Mesenchymal stem cell (in vitro differentiated cells and primary cell): ENCODE measurements around the gene CD58.

Experiments used
- DNase-seq: peaks from one replicate; pipeline ENCODE4 v3.0.0-alpha.2; 2013
- H2AFZ ChIP-seq: one replicate; pipeline ENCODE4 v1.6.1; 2013; ENCODE audit warnings: low read depth, mild to moderate bottlenecking, control low read depth, inconsistent platforms, low read length, moderate library complexity
- H2AK5ac ChIP-seq: 2 replicates; pipeline ENCODE4 v1.6.1; 2013; ENCODE audit warnings: low read length, moderate library complexity, mild to moderate bottlenecking, inconsistent platforms; ENCODE audit not compliant: severe bottlenecking
- H2BK120ac ChIP-seq: one replicate; pipeline ENCODE4 v1.6.1; 2013; ENCODE audit warnings: low read depth, mild to moderate bottlenecking, inconsistent platforms, low read length, moderate library complexity
- H2BK12ac ChIP-seq, 2 experiments: one replicate each; pipeline ENCODE4 v1.6.1; 2013; ENCODE audit warnings: inconsistent platforms in 2 of 2, low read length in 2 of 2, mild to moderate bottlenecking in 2 of 2, moderate library complexity in 2 of 2, control low read depth in 1 of 2
- H2BK15ac ChIP-seq: one replicate; pipeline ENCODE4 v1.6.1; 2013; ENCODE audit warnings: mild to moderate bottlenecking, low read depth, inconsistent platforms; ENCODE audit not compliant: poor library complexity, severe bottlenecking
- H2BK5ac ChIP-seq: 2 replicates; pipeline ENCODE4 v1.6.1; 2013; ENCODE audit warnings: low read depth, mild to moderate bottlenecking, low read length, control low read depth, inconsistent platforms; ENCODE audit not compliant: poor library complexity, severe bottlenecking
- H3K14ac ChIP-seq, 2 experiments: one replicate each; pipeline ENCODE4 v1.6.1; 2013; ENCODE audit warnings: inconsistent platforms in 2 of 2, low read length in 2 of 2, control low read depth in 1 of 2, mild to moderate bottlenecking in 1 of 2, moderate library complexity in 1 of 2
- H3K18ac ChIP-seq, 2 experiments: one replicate each; pipeline ENCODE4 v1.6.1; 2013; ENCODE audit warnings: inconsistent platforms in 2 of 2, low read length in 2 of 2, control low read depth in 1 of 2, low read depth in 1 of 2, mild to moderate bottlenecking in 1 of 2
- H3K23ac ChIP-seq, 2 experiments: one replicate each; pipeline ENCODE4 v1.6.1; 2013; ENCODE audit warnings: inconsistent platforms in 2 of 2, low read length in 2 of 2, mild to moderate bottlenecking in 2 of 2, moderate library complexity in 2 of 2, control low read depth in 1 of 2
- H3K27ac ChIP-seq: 2 replicates; pipeline ENCODE4 v1.5.1; 2013; ENCODE audit warnings: mild to moderate bottlenecking, moderate library complexity, low read length, control low read depth, inconsistent platforms; ENCODE audit not compliant: poor library complexity, severe bottlenecking
- H3K27me3 ChIP-seq, 2 experiments: 2 replicates each; pipeline versions ENCODE4 v1.6.1 to v1.7.0; 2013; ENCODE audit warnings: low read length in 2 of 2, mild to moderate bottlenecking in 2 of 2, moderate library complexity in 2 of 2, control low read depth in 1 of 2, inconsistent platforms in 1 of 2; ENCODE audit not compliant: control insufficient read depth in 1 of 2, insufficient read depth in 1 of 2
- H3K36me3 ChIP-seq, 2 experiments: 2 replicates each; pipeline versions ENCODE4 v1.6.1 to v1.7.0; 2013; ENCODE audit warnings: low read length in 2 of 2, control low read depth in 1 of 2, inconsistent platforms in 1 of 2, low read depth in 1 of 2, mild to moderate bottlenecking in 1 of 2; ENCODE audit not compliant: insufficient read depth in 2 of 2, control insufficient read depth in 1 of 2
- H3K4ac ChIP-seq, 2 experiments: one replicate each; pipeline ENCODE4 v1.6.1; 2013; ENCODE audit warnings: inconsistent platforms in 2 of 2, low read length in 2 of 2, mild to moderate bottlenecking in 2 of 2, moderate library complexity in 2 of 2, control low read depth in 1 of 2, low read depth in 1 of 2
- H3K4me1 ChIP-seq: 2 replicates; pipeline ENCODE4 v1.6.1; 2013; ENCODE audit warnings: low read depth, low read length, control low read depth; ENCODE audit not compliant: control insufficient read depth, insufficient read depth
- H3K4me2 ChIP-seq: 2 replicates; pipeline ENCODE4 v1.6.1; 2013; ENCODE audit warnings: low read length, mild to moderate bottlenecking, inconsistent platforms; ENCODE audit not compliant: poor library complexity, severe bottlenecking
- H3K4me3 ChIP-seq, 2 experiments: 2 replicates each; pipeline versions ENCODE4 v1.5.1 to v1.7.0; 2013; ENCODE audit warnings: low read length in 2 of 2, mild to moderate bottlenecking in 2 of 2, control low read depth in 1 of 2, low read depth in 1 of 2; ENCODE audit not compliant: insufficient read depth in 1 of 2
- H3K79me1 ChIP-seq: replicated peaks from 2 replicates; pipeline ENCODE4 v1.6.1; 2013; ENCODE audit warnings: mild to moderate bottlenecking, control low read depth, low read length, inconsistent platforms; ENCODE audit not compliant: poor library complexity, severe bottlenecking
- H3K9ac ChIP-seq: 2 replicates; pipeline ENCODE4 v1.7.0; 2013; ENCODE audit warnings: mild to moderate bottlenecking, low read length, moderate library complexity
- H3K9me3 ChIP-seq: 2 replicates; pipeline ENCODE4 v1.7.0; 2013; ENCODE audit warnings: mild to moderate bottlenecking, low read length; ENCODE audit not compliant: control insufficient read depth
- H4K8ac ChIP-seq: one replicate; pipeline ENCODE4 v1.6.1; 2013; ENCODE audit warnings: inconsistent platforms, mild to moderate bottlenecking, low read length, moderate library complexity
- H4K91ac ChIP-seq: one replicate; pipeline ENCODE4 v1.6.1; 2013; ENCODE audit warnings: mild to moderate bottlenecking, low read length, inconsistent platforms
- WGBS: methylation state at CpG from one replicate; pipeline ENCODE4 v1.1.7; 2013; ENCODE audit warnings: mixed read lengths; 5-methylcytosine and 5-hydroxymethylcytosine counted together

The CD58 gene

GRCh38 chr1:116577759-116578314, 7.0 kb upstream of the CD58 start:
- peaks cover 3% of the 10 kb centered on the region for H3K4me1 ChIP-seq
- H3K4ac ChIP-seq: no peak overlapping the region
- 91% methylated on average over 5 of the region's 5 CpGs for WGBS

GRCh38 chr1:116574581-116575291, 3.9 kb upstream of the CD58 start:
- H3K27me3 ChIP-seq: no peaks in the 10 kb centered on the region
- H2BK12ac ChIP-seq: no peak overlapping the region
- no peak overlapping the region for H2BK120ac ChIP-seq
- H3K27ac ChIP-seq: no peak overlapping the region
- no peak overlapping the region for H2BK5ac ChIP-seq
- H2BK15ac ChIP-seq: no peak overlapping the region
- no peak overlapping the region for H3K4me2 ChIP-seq
- H3K4me3 ChIP-seq: peak overlapping the region in 1 of 2 experiments; percentile 8
- H3K36me3 ChIP-seq: peaks cover 0 to 8% of the 10 kb centered on the region in 2 experiments
- WGBS: 33% methylated on average over 11 of the region's 11 CpGs
- no peak overlapping the region for H2AFZ ChIP-seq
- H4K8ac ChIP-seq: no peak overlapping the region
- H3K79me1 ChIP-seq: peaks cover 4% of the 10 kb centered on the region
- H3K4me1 ChIP-seq: peaks cover 15% of the 10 kb centered on the region
- H3K4ac ChIP-seq: no peak overlapping the region
- H3K18ac ChIP-seq: no peak overlapping the region
- no peaks in the 10 kb centered on the region for H3K9me3 ChIP-seq
- no peak overlapping the region for H3K14ac ChIP-seq
- H3K23ac ChIP-seq: no peak overlapping the region
- no peak overlapping the region for H2AK5ac ChIP-seq
- H4K91ac ChIP-seq: no peak overlapping the region
- DNase-seq: peak; percentile 70
- H3K9ac ChIP-seq: peak overlapping the region; percentile 31

More at GRCh38 chr1:116577759-116578314, 7.0 kb upstream of the CD58 start:
- no peak overlapping the region for H3K9ac ChIP-seq
- no peak overlapping the region for H2BK5ac ChIP-seq
- peaks cover 0 to 8% of the 10 kb centered on the region in 2 experiments for H3K36me3 ChIP-seq
- H2BK120ac ChIP-seq: no peak overlapping the region
- H3K27ac ChIP-seq: no peak overlapping the region
- H3K27me3 ChIP-seq: no peaks in the 10 kb centered on the region
- no peaks in the 10 kb centered on the region for H3K79me1 ChIP-seq
- no peak overlapping the region for H4K91ac ChIP-seq
- H3K23ac ChIP-seq: no peak overlapping the region
- no peak overlapping the region for H2BK12ac ChIP-seq
- H3K9me3 ChIP-seq: no peaks in the 10 kb centered on the region
- H2AFZ ChIP-seq: no peak overlapping the region
- DNase-seq: no peak
- no peak overlapping the region for H3K14ac ChIP-seq
- H2BK15ac ChIP-seq: no peak overlapping the region
- H3K4me3 ChIP-seq: no peak overlapping the region
- H3K4me2 ChIP-seq: no peak overlapping the region
- H4K8ac ChIP-seq: no peak overlapping the region
- H2AK5ac ChIP-seq: no peak overlapping the region
- H3K18ac ChIP-seq: no peak overlapping the region

- Histone ChIP-seq H3K18ac (no peak overlapping the region), H3K9ac (peak overlapping the region; percentile 31), H3K27ac (no peak overlapping the region), H3K23ac (no peak overlapping the region), H2BK5ac (no peak overlapping the region), H3K4me1 (peaks cover 18% of the 10 kb centered on the region), H3K4me3 (no peak overlapping the region), H2BK15ac (no peak overlapping the region), H3K4me2 (no peak overlapping the region), H2AFZ (no peak overlapping the region), H3K14ac (no peak overlapping the region), H3K4ac (no peak overlapping the region), H3K9me3 (no peaks in the 10 kb centered on the region), H2BK12ac (no peak overlapping the region), H4K8ac (no peak overlapping the region), H2BK120ac (no peak overlapping the region), H3K79me1 (peaks cover 8% of the 10 kb centered on the region), H2AK5ac (no peak overlapping the region), H4K91ac (no peak overlapping the region), H3K27me3 (no peaks in the 10 kb centered on the region), H3K36me3 (peaks cover 0 to 3% of the 10 kb centered on the region in 2 experiments)
- peak; percentile 29 for DNase-seq
- 72% methylated on average over 3 of the region's 7 CpGs for WGBS
Measured at GRCh38 chr1:116573431-116574095, 2.7 kb upstream of the CD58 start.

GRCh38 chr1:116572771-116573430, 2.1 kb upstream of the CD58 start:
- H3K18ac ChIP-seq: no peak overlapping the region
- no peak overlapping the region for H2BK5ac ChIP-seq
- no peak overlapping the region for H2BK15ac ChIP-seq
- H3K4ac ChIP-seq: no peak overlapping the region
- no peak for DNase-seq
- H3K27me3 ChIP-seq: no peaks in the 10 kb centered on the region
- H3K79me1 ChIP-seq: peaks cover 8% of the 10 kb centered on the region
- H2BK12ac ChIP-seq: no peak overlapping the region
- H3K9ac ChIP-seq: no peak overlapping the region
- H3K27ac ChIP-seq: no peak overlapping the region
- no peak overlapping the region for H3K14ac ChIP-seq
- H2AFZ ChIP-seq: no peak overlapping the region
- peaks cover 18% of the 10 kb centered on the region for H3K4me1 ChIP-seq
- no peak overlapping the region for H3K4me2 ChIP-seq
- no peak overlapping the region for H4K91ac ChIP-seq
- 73% methylated on average over 3 of the region's 4 CpGs for WGBS
- H3K36me3 ChIP-seq: peaks cover 0 to 3% of the 10 kb centered on the region in 2 experiments
- no peak overlapping the region for H4K8ac ChIP-seq
- no peak overlapping the region for H2AK5ac ChIP-seq
- no peak overlapping the region for H3K23ac ChIP-seq
- no peak overlapping the region for H2BK120ac ChIP-seq
- no peak overlapping the region for H3K4me3 ChIP-seq
- H3K9me3 ChIP-seq: no peaks in the 10 kb centered on the region
